HG03342 (cell line): Measurements from ENCODE around the gene DGLUCY.
"Not testable (repeated sequence)": the region's sequence is repeated elsewhere in the genome, so short reads cannot be mapped to it uniquely, and the experiment has no call there.

Source experiments
- ATAC-seq: cut with Tn5 transposase; IDR thresholded peaks from one replicate; pipeline ENCODE4 v1.9.1; 2021; ENCODE audit warnings: mild to moderate bottlenecking, moderate library complexity; ENCODE audit not compliant: unreplicated experiment

Gene DGLUCY, protein sequence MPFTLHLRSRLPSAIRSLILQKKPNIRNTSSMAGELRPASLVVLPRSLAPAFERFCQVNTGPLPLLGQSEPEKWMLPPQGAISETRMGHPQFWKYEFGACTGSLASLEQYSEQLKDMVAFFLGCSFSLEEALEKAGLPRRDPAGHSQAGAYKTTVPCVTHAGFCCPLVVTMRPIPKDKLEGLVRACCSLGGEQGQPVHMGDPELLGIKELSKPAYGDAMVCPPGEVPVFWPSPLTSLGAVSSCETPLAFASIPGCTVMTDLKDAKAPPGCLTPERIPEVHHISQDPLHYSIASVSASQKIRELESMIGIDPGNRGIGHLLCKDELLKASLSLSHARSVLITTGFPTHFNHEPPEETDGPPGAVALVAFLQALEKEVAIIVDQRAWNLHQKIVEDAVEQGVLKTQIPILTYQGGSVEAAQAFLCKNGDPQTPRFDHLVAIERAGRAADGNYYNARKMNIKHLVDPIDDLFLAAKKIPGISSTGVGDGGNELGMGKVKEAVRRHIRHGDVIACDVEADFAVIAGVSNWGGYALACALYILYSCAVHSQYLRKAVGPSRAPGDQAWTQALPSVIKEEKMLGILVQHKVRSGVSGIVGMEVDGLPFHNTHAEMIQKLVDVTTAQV

DNA sequence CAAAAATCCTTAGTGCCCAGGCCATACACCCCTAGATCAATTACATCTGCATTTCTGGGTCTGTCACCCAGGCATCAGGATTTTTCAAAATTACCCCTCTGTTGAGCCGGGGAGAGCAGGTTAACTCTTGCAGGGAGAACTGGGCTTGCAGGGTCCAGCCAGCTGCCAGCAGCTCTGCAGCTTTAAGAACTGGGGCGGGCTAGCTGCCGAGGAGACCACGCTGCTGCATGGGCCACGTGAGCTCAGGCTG, at the start of gene DGLUCY:
TSS of gene DGLUCY (plus strand) at position 245 of the 250 bp plus-strand sequence. CDS start 46,222 bp downstream, outside the sequence.
- peak; percentile 66 for ATAC-seq

DNA sequence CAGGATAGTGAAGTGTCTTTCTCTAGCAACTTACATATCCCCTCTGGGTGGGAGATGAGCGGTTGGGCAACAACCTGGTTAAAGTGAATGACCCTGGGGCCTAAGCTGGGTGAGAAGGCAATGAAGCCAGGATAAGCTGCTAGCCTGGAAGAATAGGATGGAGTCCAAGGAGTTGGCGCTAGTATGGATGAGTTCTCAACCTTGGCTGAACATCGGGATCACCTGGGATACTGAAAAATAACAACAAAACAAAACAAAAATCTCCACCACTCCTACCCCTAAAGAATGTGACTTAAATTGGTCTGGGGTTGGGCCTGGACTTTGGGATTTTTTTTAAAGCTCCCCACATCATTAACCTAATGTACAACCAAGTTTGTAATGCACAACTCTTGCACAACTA, 48.6 kb upstream of the DGLUCY start:
- ATAC-seq: no peak

DNA sequence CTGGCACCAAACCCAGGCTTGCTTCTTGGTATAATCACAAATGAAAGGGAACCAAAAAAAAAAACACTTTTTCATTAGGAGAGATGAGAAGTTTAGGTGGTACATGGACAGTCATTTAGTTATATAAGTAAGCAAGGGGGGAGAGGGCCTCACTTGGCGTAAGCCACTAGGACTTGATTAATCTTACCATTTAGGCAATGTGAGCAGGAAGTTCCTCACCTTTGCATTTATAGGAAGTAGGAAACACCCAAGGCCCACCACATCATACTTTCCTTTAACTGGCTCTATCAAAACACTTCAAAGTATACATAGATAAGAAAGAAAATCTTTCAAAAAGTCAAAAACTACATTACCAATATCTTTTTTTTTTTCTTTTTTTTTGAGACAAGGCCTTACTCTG, 46.7 kb upstream of the DGLUCY start:
- no peak for ATAC-seq

DNA sequence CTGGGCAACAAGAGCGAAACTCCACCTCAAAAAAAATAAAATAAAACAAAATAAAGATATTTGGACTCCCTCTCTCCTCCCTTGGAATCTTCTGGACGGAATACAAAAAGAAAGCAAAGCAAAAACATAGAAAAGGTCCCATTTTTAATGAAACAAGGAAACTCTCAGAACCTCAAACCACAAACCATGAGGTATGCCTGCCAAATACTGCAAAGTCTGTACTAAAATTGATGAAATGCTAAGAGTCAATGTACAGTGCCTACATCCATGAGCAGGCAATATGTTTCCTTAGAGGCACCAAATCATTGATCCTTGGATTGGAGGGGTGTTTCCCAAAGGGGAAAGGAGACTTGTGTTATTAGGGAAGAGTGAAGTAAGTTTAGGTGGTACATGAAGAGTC, 45.2 kb upstream of the DGLUCY start:
- no peak for ATAC-seq

DNA sequence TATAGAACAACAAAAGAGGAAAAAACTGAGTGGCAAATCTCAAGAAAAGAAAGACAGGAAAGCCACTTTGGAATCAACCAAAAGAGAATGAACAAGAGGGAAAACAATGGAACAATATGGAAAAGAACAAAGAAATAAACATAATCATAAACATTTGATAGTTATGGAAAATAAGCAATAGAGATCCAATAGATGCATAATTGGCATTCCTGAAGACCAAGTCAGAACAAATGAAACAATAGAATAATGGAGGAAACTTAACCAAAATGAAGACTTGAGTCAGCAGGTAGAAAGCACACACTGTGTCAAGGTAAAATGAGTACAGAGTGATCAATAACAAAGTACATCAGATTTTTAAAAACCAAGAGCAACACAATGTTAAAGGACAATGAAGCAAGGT, 43.3 kb upstream of the DGLUCY start:
- ATAC-seq: no peak

DNA sequence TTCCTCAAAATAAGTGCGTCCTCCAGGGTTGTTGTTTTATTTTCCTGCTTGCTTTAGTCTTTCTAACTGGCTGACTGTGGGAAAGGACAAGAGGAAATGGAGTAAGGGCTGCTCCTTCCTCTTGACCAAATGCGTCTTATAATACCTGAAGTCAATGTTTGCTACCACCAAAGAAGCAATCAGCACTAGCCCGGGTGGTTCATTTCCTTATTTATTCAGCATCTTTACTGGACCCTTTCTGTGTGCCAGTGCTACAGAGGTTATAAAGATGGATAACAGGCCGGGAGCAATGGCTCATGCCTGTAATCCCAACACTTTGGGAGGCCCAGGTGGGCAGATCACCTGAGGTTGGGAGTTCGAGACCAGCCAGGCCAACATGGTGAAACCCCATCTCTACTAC, 38.3 kb upstream of the DGLUCY start:
- ATAC-seq: no peak

DNA sequence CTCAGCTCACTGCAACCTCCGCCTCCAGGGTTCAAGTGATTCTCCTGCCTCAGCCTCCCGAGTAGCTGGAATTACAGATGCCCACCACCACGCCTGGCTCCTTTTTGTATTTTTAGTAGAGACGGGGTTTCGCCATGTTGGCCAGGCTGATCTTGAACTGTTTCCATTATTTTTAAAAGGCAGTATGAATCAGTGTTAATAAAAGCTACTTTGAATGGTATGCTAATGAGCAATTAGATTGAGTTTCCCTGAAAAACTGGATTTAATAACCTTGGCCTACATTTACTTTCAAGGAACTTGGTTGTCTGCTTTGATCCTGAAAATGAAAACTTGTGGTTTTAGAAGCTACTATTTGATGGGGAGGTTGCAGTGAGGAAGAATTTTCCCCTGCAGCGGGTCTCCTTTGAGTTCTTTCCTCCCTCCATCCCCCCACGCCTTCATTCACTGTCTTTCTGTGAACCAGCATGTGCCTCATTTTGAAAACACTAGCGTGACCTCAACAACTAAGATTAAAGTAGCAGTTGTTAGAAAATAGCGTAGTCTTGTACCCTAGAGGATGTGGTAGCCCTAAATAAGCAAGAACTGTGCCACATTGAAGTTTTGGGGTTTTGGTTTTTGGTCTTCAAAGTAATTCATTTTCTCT, 35.7 kb upstream of the DGLUCY start:
- ATAC-seq: no peak

DNA sequence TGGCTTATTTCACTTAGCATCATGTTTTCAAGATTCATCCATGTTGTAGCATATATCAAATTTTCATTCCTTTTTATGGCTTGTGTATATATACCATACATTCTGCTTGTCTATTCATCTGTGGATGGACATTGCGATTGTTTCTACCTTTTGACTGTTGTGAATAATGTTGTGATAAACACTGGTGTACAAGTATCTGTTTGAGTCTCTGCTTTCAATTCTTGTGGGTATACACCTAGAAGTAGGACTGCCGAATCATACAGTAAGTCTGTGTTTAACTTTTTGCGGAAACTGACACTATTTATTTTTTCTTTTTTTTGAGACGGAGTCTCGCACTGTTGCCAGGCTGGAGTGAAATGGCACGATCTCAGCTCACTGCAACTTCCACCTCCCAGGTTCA, 33.8 kb upstream of the DGLUCY start:
- no peak for ATAC-seq

DNA sequence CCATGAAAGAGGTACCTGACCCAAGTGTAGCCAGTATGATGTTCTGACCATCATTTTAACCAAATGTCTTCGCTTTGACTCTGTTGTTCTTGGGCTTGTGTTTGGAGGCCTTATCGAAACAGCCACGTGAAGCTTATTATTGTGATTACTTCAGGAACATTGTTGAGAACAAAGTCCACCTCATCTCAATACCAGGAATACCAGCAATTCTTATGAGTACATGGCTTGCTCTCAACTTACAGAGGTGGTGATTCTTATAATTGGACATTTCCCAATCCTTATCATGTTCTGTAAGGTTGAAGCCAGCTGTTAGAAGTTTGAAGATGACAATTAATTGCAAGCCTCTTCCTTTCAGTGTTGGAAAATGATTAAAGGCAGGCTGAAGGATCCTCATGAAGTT, 31.6 kb upstream of the DGLUCY start:
- ATAC-seq: no peak

DNA sequence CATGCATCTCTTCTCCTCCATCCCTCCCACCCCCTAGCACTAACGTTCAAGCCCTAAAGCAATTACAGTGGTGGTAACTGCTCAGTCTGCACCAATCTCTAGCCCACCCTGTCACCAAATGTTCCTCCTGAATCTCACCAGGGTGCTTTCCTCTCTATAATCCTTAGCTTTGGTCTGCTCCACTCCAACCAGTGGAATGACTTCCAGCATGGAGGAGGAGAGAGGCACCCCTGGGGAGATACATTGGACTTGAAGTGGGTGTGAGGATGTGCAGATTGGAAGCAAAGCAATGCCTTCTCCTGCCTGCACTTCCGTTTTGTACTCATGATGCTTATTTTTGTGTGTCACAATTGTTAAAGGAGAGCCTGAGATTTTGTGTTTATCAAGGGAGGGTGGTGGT, 29.4 kb upstream of the DGLUCY start:
- ATAC-seq: no peak

DNA sequence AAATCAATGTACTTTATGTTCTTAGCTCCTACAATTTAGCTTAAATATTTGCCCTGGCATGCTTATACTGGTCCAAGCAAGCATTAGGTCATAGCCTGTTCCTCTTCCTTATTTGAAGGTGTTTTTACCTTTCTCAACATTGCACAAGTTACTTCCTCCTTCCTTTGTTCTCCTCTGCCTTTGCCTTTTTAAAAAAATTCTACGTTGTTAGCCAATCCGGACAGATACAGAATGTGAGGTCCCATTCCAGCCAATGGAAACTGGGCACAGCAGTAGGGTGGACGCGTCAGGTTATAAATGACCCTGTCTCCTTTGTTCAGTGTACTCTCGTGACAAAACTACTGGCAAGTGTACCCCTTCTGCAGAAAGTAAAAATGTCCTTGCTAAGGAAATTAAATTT, 26.4 kb upstream of the DGLUCY start:
- ATAC-seq: not testable (repeated sequence)

DNA sequence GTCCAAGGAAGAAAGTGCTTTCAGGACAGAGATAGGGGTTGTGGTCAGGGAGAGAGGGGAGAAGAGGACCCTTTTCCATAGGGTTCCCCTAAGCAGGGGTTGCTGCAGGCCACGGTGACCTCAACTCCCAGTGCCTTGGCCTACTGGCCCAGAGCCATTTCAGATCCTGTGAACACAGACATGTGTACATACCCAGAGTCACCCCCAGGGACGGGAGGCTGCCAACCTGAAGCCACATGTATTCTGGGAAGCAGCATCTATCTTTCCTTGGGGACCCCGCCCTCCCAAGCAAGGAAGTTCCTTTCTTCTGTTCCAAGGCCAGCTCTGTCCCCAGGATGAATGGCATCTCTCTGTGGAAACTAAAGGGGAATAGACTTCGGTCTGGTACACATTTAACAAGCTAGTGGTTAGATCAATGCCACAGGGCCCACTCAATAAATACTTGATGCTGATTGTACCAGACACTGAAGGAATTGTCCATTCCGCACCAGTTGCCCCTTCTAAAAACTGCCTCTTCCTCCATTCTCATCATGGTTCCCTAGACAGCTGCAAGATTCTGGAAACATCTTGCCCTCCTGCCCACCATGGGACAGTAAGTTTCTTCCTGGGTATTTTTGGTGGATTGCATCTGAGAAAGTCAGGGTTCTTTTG, 25.2 kb upstream of the DGLUCY start:
- ATAC-seq: no peak

DNA sequence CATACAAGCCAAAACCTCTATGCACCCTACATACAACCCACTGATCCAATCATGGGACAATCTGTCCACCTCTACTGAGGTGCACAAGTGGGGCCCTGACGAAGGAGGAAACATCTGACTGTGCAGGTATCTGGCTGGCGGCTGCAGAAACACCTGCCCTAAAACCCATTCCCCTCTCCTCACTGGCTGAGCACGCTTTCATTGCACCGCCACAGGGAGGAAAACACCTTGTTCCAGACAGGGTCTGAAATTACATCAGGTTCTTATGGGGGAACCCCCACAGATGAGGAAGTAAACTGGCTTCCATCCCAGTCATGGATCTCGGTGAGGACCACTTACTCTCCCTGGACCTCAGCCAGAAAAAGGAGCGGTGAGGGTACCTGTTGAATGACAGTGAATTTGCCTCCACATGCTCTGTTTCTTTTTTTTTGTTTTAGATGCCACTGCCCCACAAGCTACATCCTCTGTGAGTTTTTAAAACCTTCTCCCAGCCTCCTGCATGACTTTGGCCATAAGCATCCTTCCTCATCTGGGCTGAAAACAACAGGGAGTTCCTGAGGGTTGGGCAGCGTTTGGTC, 23.8 kb upstream of the DGLUCY start:
- ATAC-seq: no peak

DNA sequence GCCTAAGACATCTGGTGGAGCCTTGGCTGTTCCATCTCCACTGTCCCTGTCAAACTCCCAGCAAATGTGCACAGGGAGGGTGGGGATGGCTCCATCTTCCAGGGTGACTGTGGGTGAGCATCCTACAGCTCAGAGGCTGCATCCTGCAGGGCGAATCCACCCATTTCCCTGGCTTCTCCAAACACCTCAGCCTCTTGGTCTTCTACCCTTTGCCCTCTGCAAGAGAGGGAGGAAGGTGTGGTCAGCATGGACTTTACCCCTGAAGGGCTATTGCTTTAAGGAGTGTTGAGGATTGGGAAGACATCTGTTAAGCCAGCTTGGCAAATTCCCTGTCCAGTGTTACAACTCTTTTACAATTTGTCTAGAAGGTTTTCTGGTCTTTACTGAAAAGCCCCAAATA, 23.1 kb upstream of the DGLUCY start:
- ATAC-seq: no peak

DNA sequence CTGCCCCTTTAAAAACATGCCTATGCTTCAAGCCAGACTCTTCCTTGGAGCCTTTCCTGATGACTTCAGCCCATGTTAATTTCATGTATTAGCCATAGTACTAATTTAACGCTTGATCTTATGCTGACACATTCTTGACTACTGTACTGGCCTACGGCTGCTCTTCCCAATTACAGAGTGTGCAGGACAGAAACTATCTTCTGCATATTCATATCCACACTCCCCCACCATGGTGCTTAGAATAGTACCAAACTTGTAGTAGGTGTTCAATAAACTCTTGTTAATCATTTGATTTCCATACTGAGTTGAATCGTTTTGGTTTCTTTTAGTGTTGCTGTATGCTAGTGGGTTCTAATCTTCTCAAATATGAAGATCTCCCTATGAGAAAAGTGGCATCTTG, 21.8 kb upstream of the DGLUCY start:
- no peak for ATAC-seq

DNA sequence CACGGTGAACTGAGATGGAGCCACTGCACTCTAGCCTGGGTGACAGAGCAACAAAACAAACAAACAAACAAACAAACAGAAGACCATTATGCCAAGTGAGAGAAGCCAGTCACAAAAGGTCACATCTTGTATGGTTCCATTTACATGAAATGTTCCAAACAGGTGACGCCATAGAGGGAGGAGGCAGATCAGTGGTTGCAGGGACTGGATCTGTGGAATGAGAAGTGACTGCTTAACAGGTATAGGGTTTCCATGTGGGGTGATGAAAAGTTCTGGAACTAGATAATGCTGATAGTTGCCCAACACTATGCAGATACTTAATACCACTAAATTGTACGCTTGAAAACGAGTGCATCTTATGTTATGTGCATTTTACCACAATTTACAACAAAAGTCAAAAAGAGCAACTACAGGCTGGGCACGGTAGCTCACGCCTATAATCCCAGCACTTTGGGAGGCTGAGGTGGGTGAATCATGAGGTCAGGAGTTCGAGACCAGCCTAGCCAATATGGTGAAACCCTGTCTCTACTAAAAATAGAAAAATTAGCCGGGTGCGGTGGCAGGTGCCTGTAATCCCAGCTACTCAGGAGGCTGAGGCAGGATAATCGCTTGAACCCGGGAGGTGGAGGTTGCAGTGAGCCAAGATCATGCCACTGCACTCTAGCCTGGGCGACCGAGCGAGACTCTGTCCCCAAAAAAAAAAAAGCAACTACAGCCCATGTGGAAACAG, 20.0 kb upstream of the DGLUCY start:
- not testable (repeated sequence) for ATAC-seq

DNA sequence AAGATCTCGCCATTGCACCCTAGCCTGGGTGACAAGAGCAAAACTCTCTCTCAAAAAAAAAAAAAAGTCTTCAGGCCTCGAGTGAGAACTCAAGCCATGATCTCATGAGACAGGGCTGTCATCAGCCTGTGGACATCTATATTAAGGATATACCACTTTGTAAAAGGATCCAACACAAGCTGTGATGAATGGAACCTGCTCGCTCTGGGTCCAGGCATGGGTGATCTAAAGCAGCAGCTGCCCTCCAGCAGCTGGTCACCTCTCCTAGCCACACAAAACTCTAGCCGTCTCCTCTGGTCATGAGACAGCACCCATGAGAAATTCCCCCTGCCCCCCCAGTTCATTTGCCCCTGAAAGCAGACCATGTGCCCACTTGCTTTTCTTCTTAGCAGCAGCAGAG, 19.1 kb upstream of the DGLUCY start:
- no peak for ATAC-seq

DNA sequence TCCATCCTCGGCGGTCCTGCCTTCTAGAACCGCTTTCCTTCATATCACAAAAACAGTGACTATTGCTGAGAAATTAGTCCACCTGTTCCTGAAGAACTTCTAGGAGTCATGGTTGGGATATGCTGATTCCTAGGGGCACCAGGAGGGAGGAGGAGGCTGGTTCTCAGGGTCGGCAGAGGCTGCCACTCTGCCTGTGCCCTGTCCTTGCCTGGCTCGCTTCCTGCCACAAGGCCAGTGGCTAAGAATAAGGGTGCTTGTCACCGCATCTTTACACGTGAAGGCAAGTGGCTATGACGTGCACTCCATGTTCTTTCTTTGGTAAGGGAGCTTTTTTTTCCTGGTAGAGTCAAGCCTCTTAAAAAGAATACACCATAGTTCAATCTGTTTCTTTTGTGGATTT, 18.7 kb upstream of the DGLUCY start:
- no peak for ATAC-seq

DNA sequence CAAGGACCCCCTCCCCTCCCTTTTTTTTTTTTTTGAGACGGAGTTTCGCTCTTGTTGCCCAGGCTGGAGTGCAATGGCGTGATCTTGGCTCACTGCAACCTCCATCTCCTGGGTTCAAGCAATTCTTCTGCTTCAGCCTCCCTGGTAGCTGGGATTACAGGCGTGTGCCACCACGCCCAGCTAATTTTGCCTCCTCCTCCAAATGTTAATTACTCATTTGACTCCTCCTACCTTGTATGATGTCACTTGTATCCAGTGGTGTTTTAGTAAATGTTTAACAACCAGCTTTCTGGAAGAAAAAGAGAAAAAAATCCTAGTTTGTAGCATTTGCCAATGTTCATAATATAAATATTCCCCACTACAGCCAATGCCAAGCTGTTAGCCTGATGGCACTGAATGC, 16.2 kb upstream of the DGLUCY start:
- not testable (repeated sequence) for ATAC-seq

DNA sequence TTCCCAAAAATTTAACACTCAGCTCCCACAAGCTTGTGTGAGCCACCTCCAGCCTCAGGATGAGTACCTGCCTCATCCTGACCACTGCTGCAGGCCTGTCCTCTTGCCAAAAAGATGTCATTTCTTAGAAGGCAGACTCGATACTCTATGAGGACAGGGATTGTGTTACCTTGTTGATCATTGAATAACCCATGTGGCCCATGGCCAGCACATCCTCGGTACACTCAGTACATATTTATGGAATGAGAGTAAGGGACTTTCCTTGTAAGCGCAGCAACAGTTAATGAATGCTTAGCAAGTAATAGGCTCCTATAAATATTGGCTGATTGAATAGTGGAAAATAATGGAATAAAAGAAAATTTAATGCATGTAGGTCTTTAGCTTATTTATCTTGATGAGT, 15.3 kb upstream of the DGLUCY start:
- no peak for ATAC-seq

DNA sequence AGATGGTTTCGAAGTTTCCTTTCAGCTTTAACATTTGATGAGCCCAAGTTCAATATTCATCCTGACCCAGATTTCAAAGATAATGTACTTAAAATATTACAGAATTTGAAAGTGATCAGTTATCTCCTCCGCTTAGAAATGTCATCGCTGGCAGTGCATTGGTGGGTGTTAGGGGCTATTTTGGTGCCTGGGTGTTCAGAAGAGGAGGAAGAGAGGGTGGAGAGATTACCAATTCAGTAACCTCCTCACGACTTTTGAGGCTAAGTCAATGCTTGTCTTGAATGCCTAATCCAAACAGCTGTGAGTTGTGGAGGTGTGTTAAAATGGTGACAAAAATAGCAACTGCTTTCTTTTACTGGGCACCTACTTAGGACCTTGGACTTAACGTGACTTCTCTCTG, 13.8 kb upstream of the DGLUCY start:
- ATAC-seq: no peak
